Stimulated activated CD8-positive, alpha-beta memory T cell treated with anti-CD3 and anti-CD28 coated beads, Interleukin-12 subunit alpha, Interleukin-12 subunit beta, amount 100 ng/mL, for 4 hours (primary cell): ENCODE data around the gene PTPRN2.
"Not testable (repeated sequence)": the region's sequence is repeated elsewhere in the genome, so short reads cannot be mapped to it uniquely, and the experiment has no call there.

Experiments used
- DNase-seq: peaks from one replicate; pipeline ENCODE4 v3.0.0-alpha.2; 2020; ENCODE audit warnings: low read depth

The PTPRN2 gene

DNA sequence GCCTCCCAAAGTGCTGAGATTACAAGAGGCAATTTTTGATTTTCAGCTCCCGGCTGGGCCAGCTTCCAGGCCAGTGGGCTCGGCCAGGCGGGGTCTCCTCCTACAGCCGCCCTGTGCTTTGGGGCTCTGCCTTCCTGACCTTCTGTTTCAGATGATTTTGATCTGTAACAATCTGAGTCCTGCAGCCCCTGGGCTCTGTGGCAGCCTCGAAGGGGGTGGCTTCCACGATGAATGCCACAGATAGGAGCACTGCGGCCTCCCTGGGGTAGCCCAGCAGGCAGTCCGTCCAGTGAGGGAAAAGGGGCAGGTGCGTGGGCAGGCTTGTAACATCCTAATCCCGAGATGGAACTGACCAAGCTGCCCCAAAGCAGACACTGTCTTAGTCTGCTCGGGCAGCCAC is 1073.3 kb downstream of the PTPRN2 start:
- DNase-seq: no peak

GRCh38 chr7:157513682-157514081 is 1073.9 kb downstream of the PTPRN2 start:
- DNase-seq: no peak

DNA sequence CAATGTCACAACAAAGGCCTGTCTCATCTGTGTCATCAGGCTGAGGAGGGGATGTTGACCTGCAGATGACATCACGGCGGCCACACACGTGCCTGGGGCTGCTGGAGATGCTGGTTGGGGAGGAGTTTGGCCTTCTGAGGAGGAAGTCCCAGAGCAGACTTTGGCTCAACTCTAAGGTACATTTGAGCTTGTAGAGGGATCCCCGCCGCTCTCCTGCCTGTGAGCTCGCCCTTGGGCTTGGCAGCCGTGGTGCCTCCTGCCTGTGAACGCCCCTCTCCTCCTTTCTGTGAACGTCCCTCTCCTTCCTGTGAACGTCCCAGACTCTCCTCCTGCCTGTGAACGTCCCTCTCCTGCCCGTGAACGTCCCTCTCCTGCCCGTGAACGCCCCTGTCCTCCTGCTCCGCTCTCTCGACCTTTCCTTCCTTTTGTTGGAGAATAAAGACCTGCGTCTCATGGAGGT is 1074.4 kb downstream of the PTPRN2 start:
- no peak for DNase-seq

DNA sequence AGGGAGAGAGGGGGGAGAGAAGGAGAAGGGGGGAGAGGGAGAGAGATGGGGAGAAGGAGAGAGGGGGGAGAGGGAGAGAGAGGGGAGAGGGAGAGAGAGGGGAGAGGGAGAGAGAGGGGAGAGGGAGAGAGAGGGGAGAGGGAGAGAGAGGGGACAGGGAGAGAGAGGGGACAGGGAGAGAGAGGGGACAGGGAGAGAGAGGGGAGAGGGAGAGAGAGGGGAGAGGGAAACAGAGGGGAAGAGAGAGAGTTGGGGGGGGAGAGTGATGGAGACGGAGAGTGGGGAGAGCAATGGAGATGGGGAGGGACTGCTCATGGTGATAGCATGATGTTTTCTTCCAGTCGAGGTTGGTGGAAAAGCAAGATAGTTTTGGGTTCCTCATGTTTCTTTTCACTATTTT is 1078.4 kb downstream of the PTPRN2 start:
- DNase-seq: no peak

GRCh38 chr7:157508477-157508881 is 1079.1 kb downstream of the PTPRN2 start:
- DNase-seq: no peak

GRCh38 chr7:157507987-157508386 is 1079.6 kb downstream of the PTPRN2 start:
- DNase-seq: no peak

DNA sequence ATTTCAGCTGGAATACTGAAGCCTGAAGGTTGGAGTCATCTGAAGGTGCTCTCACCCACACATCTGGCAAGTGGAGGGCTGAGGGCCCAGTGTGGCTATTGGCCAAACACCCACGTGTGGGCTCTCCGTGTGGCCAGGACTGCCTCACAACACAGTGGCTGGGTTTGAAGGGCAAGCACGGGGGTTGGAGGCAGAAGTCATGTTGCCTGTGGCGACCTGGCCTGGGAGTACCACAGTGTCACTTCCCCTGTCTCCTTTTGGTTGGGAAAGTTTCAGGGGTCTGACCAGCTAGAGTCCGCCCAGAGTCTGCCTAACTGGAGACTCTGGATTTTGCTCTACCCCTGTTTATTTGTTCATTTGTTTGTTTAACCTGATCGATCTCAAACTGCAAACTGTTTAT is 1081.4 kb downstream of the PTPRN2 start:
- DNase-seq: no peak

- DNase-seq: no peak
Observed at GRCh38 chr7:157505646-157506045, 1082.0 kb downstream of the PTPRN2 start.

GRCh38 chr7:157503229-157503628 is 1084.4 kb downstream of the PTPRN2 start:
- DNase-seq: no peak

GRCh38 chr7:157502701-157503111 is 1084.9 kb downstream of the PTPRN2 start:
- no peak for DNase-seq

- no peak for DNase-seq
Observed at GRCh38 chr7:157501581-157501980, 1086.0 kb downstream of the PTPRN2 start.

- DNase-seq: not testable (repeated sequence)
Observed at GRCh38 chr7:157500989-157501540, 1086.6 kb downstream of the PTPRN2 start.

DNA sequence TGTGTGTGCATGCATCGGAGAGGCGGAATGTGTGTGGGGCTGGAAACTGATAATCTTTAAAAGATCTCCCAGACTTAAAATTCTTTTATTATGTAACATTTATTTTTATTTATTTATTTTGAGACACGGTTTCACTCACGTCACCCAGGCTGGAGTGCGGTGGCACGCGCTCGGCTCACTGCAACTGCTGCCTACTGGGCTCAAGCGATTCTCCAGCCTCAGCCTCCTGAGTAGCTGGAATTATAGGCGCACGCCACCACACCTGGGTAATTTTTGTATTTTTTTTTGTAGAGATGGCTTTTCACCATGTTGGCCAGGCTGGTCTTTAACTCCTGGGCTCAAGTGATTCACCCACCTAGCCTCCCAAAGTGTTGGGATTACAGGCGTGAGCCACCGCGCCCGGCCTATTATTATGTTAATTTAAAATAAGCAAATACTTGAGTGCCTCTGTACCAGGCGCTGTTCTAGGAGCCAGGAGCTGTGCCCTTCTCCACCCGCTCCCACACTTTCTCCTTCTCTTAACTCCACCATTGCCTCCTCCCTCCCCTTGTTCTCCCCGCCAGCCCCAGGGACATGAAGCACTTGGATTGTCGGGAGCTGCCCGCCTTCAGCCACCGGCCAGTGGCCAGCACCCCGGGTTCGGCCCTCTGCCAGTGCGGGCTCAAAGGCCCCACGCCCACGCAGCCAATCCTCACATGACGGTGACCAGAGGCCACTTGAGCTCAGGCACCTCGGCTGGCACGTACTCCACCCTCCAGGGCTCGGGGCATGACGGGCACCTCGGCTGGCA is 1087.3 kb downstream of the PTPRN2 start:
- DNase-seq: no peak

- no peak for DNase-seq
Observed at GRCh38 chr7:157499835-157500153, 1087.8 kb downstream of the PTPRN2 start.

GRCh38 chr7:157499121-157499834 is 1088.3 kb downstream of the PTPRN2 start:
- DNase-seq: no peak

DNA sequence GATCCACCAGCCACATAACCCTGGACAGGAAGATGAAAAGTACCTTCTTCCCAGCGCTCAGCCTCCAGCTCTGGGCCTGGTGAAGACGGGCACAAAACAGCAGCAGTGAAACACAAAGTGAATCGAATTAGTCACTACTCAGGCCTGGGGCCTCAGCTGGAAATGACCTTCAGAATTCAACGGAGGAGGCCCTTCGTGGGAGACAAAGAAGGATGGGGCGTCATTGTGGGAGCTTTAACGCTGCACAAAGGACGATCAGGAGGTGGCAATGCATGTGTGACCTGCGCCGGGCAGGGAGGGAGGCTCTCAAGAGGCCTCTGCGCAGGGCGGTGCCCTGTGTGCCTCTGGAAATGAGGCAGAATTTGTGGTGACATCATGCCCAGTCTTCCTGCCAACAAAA is 1089.0 kb downstream of the PTPRN2 start:
- no peak for DNase-seq

DNA sequence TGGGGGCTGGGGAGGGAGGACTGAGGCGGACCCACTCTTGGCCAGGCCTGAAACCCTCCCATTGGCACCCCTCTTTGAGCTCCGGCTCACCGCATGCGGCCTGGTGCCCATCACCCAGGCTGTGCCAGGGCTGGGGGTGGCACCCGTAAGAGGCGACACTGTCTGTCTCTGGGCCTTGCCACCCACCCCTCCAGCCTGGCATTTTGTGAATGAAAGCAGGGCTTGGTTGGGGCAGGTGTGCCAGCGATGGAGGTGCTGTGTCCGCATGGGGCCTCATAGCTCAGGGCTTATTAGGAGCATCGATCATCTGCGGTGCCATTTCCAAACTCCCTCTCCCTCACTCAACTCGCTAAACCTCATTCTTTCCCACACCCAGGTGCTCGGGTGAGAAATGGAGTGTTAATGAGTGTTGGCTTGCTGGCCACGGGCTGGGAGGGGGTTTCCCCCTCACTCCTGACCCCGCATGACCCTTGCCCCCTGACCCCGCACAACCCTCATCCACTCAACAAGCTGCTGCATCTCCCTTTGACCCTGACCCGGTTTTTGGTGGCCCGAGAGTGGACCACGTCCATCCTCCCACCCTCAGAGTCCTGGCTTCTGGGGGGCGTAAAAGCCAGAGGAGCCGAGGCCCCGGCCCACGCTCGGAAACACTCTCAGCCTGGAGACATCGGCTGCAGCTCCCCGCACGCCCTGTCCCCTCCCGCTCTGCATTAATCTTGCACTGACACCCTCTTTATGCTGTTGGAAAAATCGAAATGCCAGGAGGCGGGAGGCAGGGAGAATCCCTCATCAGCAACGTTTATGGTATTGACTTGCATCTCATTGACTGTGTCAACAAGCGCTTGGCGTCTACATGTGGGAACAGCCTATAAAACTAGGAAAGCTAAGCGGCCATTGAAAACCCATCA is 1089.6 kb downstream of the PTPRN2 start:
- no peak for DNase-seq

GRCh38 chr7:157497367-157497743 is 1090.3 kb downstream of the PTPRN2 start:
- DNase-seq: no peak

GRCh38 chr7:157496416-157497275 is 1091.0 kb downstream of the PTPRN2 start:
- no peak for DNase-seq

GRCh38 chr7:157495594-157495993 is 1092.0 kb downstream of the PTPRN2 start:
- DNase-seq: no peak

DNA sequence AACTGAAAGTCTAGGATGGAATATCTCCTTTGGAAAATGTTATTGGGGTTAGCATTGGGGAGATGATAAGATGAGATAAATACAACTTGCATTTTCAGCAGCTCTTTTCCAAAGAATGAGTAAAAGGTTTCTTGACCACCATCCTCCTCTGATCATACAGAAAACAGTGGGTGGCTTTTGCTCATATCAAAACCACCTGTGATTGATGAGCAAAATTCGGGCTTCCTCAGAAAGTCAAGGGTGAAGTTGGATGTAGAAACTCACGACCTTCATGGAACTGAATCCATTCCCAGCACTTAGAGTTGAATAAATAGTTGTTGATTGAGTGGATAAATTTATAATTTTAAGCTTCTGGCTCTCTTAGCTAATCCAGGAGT is 1092.5 kb downstream of the PTPRN2 start:
- no peak for DNase-seq
